ENCODE results near the gene ZNF608.

ZNF608 gene

GRCh38 chr5:124734574-124735168, 11.8 kb downstream of the ZNF608 start:
- H3K27me3 Mint-ChIP-seq = peaks cover 13% of the 10 kb centered on the region
- H3K36me3 Mint-ChIP-seq = no peaks in the 10 kb centered on the region
- ATAC-seq = no peak
- peak overlapping the region; percentile 56 for H3K27ac Mint-ChIP-seq
- H3K4me1 Mint-ChIP-seq = peaks cover 78% of the 10 kb centered on the region
- peak overlapping the region; percentile 72 for H3K4me3 Mint-ChIP-seq
- H3K9me3 Mint-ChIP-seq = no peaks in the 10 kb centered on the region

- no peaks in the 10 kb centered on the region for H3K9me3 Mint-ChIP-seq
- H3K4me1 Mint-ChIP-seq = peaks cover 82% of the 10 kb centered on the region
- peaks cover 13% of the 10 kb centered on the region for H3K27me3 Mint-ChIP-seq
- no peak for ATAC-seq
- no peaks in the 10 kb centered on the region for H3K36me3 Mint-ChIP-seq
- H3K27ac Mint-ChIP-seq = no peak overlapping the region
- no peak overlapping the region for H3K4me3 Mint-ChIP-seq
Observed at GRCh38 chr5:124733329-124733650, 13.1 kb downstream of the ZNF608 start.

DNA sequence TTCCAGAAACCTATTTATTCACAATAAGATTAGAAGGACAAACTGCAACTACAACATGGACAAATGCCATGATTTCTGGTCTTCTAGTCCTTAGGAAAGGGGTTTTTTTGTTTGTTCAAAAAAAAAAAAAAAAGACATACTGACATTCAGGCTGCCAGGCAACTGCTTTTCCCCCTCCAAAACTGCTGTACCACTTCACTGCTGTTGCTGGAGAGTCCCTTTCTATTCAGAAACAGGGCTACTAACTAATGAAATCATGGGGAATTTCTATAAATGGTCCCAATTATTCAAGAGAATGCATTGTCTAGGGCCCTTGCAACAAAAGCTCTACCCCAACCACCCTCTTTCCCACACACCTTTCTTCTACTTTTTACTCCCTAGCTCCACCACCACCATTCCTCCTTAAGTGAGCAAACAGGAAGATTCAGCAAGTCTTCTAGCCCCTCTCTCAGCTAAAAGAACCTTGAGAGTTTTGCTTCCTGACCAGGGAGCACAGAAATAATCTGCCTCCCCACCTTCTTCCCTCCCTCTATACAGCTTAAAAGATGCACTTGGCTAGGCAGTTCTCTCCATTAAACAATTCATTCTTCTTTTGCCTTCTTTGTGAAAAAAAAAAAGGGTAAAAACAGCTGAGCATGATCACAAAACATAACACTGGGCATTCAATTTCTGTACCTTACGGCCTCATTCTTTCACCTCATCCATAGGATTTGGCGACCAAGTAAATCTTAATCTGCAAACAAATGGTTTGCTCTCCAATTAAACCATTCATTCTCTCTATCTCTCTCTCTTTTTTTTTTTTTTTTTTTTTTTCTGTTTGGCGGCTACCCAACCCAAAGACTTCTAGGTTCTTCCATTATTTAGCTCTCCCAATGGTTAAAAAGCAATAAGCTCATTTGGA, 13.8 kb downstream of the ZNF608 start:
- Mint-ChIP-seq H3K9me3 (no peaks in the 10 kb centered on the region), H3K27ac (peak overlapping the region; percentile 54), H3K4me3 (no peak overlapping the region), H3K27me3 (peaks cover 13% of the 10 kb centered on the region), H3K36me3 (no peaks in the 10 kb centered on the region), H3K4me1 (peaks cover 76% of the 10 kb centered on the region)
- no peak for ATAC-seq

DNA sequence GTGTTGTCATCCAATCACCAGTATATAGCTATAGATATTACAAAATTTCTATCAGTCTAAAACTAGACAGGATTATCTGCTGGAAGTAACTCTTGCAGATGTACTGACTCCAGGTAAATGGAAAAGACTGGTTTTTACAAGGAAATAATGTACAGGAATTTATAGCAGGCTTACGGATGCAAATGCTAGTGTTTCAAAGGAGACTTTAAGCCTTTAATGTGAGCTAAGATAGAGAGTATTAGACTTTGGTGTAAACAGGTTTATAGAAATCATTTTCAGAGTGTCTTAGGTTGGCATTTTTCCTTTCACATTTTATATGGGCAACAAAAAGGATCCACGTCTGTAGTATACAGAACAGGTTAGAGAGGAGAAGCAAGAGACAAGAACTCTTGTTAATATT, 16.1 kb downstream of the ZNF608 start:
- peak overlapping the region; percentile 48 for H3K27ac Mint-ChIP-seq
- no peak overlapping the region for H3K4me3 Mint-ChIP-seq
- peaks cover 73% of the 10 kb centered on the region for H3K4me1 Mint-ChIP-seq
- no peaks in the 10 kb centered on the region for H3K36me3 Mint-ChIP-seq
- no peak for ATAC-seq
- H3K27me3 Mint-ChIP-seq = peaks cover 8% of the 10 kb centered on the region
- H3K9me3 Mint-ChIP-seq = no peaks in the 10 kb centered on the region

DNA sequence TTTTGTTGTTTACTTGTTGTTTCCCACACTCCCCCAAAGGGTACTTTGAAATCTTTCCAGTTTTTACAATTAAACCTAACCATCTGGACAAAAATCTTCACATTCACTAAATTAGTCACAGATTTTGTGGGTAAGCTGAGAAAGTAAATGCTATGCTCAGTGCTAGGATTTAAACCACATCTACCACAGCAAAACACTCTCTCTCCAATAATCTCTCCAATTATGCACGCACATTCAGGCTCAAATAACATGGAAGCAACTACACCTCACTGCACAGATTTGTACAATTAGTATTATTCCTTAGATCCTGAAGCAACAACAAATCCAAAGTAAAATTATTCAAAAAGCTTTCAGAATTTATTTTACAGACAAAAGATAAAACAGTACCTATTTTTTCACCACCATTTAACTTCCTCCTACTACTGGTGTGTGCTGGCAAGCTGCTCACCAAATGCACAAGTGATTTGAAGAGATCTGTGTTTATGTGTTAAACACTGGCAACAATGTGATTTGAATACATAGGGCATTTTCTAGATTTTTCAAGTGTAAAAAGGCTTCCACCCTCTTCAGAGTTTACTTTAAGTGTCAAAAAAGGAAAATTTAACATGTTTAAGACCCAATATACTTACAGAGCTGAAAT, 16.6 kb downstream of the ZNF608 start:
- Mint-ChIP-seq H3K4me1 (peaks cover 72% of the 10 kb centered on the region), H3K27me3 (peaks cover 3% of the 10 kb centered on the region)
- ATAC-seq = peak; percentile 43

DNA sequence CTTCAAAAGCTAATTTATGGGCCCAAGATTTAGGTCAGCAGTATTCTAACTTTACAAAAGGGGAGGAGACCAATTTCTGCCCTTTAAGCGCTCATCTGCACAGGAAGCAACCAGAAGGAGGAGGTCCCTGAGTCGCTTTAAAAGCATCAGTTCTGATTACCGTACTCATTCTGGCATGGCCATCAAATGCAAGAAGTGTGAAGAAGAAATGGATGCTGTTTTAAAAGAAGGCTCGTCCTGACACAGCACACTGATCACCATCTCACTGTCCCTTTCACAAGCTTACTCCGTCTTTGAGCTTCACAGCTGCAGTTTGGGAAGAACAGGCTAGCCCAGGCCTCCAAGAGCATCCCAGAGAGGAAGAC, 17.5 kb downstream of the ZNF608 start:
- Mint-ChIP-seq H3K36me3 (no peaks in the 10 kb centered on the region), H3K4me3 (no peak overlapping the region), H3K9me3 (no peaks in the 10 kb centered on the region), H3K4me1 (peaks cover 69% of the 10 kb centered on the region), H3K27ac (peak overlapping the region; percentile 29), H3K27me3 (no peaks in the 10 kb centered on the region)
- ATAC-seq = no peak

More for the DNA sequence above, 16.6 kb downstream of the ZNF608 start:
- peak overlapping the region; percentile 48 for H3K27ac Mint-ChIP-seq
- peak overlapping the region; percentile 13 for H3K4me3 Mint-ChIP-seq
- no peaks in the 10 kb centered on the region for H3K36me3 Mint-ChIP-seq
- H3K9me3 Mint-ChIP-seq = no peaks in the 10 kb centered on the region

DNA sequence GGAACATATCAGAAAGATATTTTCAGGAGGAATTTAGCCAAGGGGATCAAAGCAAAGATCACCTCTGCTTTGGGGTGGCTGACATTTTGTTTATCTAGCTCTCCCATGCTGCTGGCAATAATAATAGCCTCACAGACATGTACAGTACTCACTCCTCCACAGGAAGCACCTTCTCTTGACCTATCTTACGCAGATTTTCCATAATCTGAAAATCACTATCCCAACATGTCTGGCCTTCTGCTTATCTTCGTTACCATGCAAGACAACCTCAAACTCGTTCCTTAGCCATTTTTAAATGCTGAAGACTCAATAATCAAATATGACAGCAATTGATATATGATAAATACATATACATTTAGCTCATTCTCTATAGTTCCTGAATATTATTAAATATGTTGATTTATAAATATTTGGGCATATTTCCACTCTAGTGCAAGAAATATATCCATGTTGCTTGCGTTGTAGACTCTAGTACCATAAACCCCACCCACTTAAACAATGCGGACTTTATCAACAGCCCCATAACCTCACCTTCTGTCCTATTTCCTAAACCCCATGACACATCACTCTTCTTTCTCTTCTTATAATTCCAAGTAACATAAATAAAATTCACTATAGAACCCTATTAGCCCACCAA, 18.0 kb downstream of the ZNF608 start:
- no peaks in the 10 kb centered on the region for H3K27me3 Mint-ChIP-seq
- H3K9me3 Mint-ChIP-seq = no peaks in the 10 kb centered on the region
- ATAC-seq = no peak
- H3K4me3 Mint-ChIP-seq = no peak overlapping the region
- peak overlapping the region; percentile 29 for H3K27ac Mint-ChIP-seq
- H3K4me1 Mint-ChIP-seq = peaks cover 71% of the 10 kb centered on the region
- H3K36me3 Mint-ChIP-seq = peaks cover 3% of the 10 kb centered on the region

GRCh38 chr5:124726631-124727362, 19.6 kb downstream of the ZNF608 start:
- Mint-ChIP-seq H3K27ac (peak overlapping the region; percentile 18), H3K36me3 (peaks cover 5% of the 10 kb centered on the region), H3K9me3 (no peaks in the 10 kb centered on the region), H3K4me3 (no peak overlapping the region), H3K4me1 (peaks cover 58% of the 10 kb centered on the region), H3K27me3 (no peaks in the 10 kb centered on the region)
- ATAC-seq = no peak

DNA sequence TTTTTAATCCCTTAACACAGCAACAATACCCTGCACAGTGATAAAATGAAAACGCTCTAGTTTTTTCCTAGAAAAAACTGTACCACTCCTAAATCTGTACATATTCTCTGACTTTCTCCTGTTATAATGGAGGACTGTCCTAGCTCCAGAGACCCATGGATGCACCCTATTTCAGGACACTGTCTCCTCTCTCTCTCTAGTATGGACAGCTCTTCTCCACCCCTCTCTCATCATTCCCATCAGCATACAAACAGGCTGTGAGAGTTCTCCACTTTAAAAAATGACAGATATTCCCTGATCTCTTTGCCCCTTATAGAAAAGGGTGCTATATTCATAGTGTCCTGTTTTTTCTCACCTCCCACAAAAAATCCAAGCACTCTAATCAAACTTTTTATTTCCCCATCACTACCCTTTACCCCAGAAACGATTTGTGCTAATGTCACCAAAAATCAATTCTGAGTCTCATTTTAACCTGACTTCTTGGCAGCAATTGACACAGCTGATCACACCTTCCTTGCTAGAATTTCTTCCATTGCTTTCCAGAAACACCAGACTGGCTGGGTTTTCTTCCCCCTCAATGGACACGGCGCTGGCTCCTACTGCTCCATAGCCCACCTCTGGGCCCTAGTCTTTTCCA, 20.7 kb downstream of the ZNF608 start:
- no peaks in the 10 kb centered on the region for H3K9me3 Mint-ChIP-seq
- peak overlapping the region; percentile 89 for H3K27ac Mint-ChIP-seq
- no peak for ATAC-seq
- H3K4me1 Mint-ChIP-seq = peaks cover 63% of the 10 kb centered on the region
- no peaks in the 10 kb centered on the region for H3K27me3 Mint-ChIP-seq
- no peak overlapping the region for H3K4me3 Mint-ChIP-seq
- H3K36me3 Mint-ChIP-seq = peaks cover 5% of the 10 kb centered on the region

DNA sequence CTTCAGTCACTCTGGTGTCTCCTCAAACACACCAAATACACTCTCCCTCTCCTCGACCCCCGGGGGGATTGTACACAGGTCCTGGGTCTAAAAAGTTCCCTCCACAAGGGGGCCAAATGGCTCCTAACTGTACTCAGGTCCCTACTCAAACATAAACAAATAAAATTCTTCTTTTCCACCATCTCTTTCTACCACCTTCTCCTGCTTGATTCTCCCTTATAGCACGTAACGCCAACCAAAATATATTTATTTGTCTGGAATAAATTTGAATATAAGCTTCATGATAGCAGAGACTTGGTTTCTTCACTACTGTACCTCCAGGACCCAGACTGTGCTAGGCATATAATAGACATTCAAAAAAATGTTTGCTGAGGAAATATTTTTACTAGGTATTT, 21.4 kb downstream of the ZNF608 start:
- peak overlapping the region; percentile 86 for H3K4me3 Mint-ChIP-seq
- peaks cover 5% of the 10 kb centered on the region for H3K36me3 Mint-ChIP-seq
- peak overlapping the region; percentile 89 for H3K27ac Mint-ChIP-seq
- peak; percentile 64 for ATAC-seq
- no peaks in the 10 kb centered on the region for H3K27me3 Mint-ChIP-seq
- H3K4me1 Mint-ChIP-seq = peaks cover 56% of the 10 kb centered on the region
- no peaks in the 10 kb centered on the region for H3K9me3 Mint-ChIP-seq

DNA sequence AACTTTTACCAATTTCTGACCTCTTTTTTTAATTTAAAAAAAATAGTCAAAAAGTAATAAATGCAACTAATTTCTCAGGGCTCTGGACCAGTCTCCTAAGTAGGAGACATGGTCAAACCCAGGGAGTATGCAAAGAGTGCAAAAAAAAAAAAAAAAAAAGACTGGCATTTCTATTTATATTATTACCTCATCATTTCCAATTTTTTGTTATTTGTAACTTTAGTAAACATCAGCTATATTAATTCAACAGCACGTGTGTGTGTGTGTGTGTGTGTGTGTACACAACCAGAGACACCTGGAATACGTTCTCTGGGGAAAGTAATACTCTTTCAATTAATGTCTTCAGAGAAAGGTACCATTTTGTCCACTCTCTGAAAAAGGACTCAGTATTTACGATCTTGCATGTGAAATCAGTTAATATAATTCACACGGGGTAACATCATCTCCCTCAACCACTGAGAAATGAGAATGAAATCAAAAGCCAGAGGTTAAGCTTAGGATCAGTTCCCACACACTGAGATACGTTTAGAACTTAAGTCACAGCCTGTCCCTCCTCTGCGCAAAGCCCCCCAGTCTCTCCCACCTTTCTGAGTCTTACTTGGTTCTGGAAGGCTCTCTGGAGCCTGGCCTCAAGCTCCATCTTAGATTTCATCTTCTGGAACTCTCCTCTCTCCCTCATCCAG, 21.9 kb downstream of the ZNF608 start:
- Mint-ChIP-seq H3K9me3 (no peaks in the 10 kb centered on the region), H3K4me1 (peaks cover 51% of the 10 kb centered on the region), H3K36me3 (peaks cover 5% of the 10 kb centered on the region), H3K27ac (peak overlapping the region; percentile 89), H3K4me3 (peak overlapping the region; percentile 86), H3K27me3 (no peaks in the 10 kb centered on the region)
- ATAC-seq = peak; percentile 34

GRCh38 chr5:124721229-124721735, 25.2 kb downstream of the ZNF608 start:
- no peak for ATAC-seq
- H3K27me3 Mint-ChIP-seq = no peaks in the 10 kb centered on the region
- H3K4me3 Mint-ChIP-seq = no peak overlapping the region
- peaks cover 46% of the 10 kb centered on the region for H3K4me1 Mint-ChIP-seq
- H3K27ac Mint-ChIP-seq = peak overlapping the region; percentile 13
- peaks cover 5% of the 10 kb centered on the region for H3K36me3 Mint-ChIP-seq
- no peaks in the 10 kb centered on the region for H3K9me3 Mint-ChIP-seq

DNA sequence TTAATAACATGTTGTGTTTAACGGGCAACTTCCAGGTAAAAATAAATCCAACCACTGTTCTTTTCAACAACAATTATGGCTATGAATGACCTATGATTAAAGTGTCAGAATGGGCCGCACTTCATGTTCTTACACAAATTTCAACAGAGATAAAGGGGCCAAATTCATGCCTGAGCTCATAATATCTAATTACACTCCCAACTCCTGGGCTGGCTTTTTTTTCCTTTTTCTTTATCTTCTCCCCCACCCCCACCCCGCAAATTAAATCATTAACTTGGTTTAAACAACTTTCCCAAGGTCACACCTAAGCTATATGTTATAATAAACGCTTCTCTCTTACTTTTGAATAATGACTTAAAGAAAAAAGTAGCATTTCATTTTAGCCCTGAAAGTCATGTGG, 25.8 kb downstream of the ZNF608 start:
- peaks cover 5% of the 10 kb centered on the region for H3K36me3 Mint-ChIP-seq
- peaks cover 39% of the 10 kb centered on the region for H3K4me1 Mint-ChIP-seq
- H3K9me3 Mint-ChIP-seq = no peaks in the 10 kb centered on the region
- H3K4me3 Mint-ChIP-seq = no peak overlapping the region
- H3K27me3 Mint-ChIP-seq = no peaks in the 10 kb centered on the region
- H3K27ac Mint-ChIP-seq = peak overlapping the region; percentile 13
- no peak for ATAC-seq

Measured in stimulated activated memory B cell treated with anti-CD40 and anti-IgM and Interleukin-4, amounts not matched to agents 10 μg/mL and 1 μg/mL and 100 μg/mL, for 72 hours (primary cell).